IMR-90 (cell line): ENCODE results near the gene USP24. TPM values are rescaled to one million over a fixed set of nuclear protein-coding genes. Genes with fewer than 3 reads are reported as not detected.

Source experiments
- ATAC-seq: fragments of 200-7000 bp; cut with Tn5 transposase; 2 replicates; pipeline ENCODE4 v1.9.1; 2020; ENCODE audit warnings: low read depth, mild to moderate bottlenecking, moderate library complexity
- BruUV-seq: library from RNA; stranded (reverse); fragments of 400-500 nt; replicated peaks from 2 replicates; lab custom pipeline; 2021; lab: Mats Ljungman, UMichigan
- CTCF ChIA-PET: fragments of 300-600 bp; formaldehyde crosslinking; extraction: SDS; loops from one replicate; lab custom pipeline; 2021; ENCODE audit warnings: antibody characterized with exemption; lab: Yijun Ruan, JAX
- POLR2A ChIA-PET: fragments of 300-600 bp; sonication (Branson Sonifier 250); formaldehyde crosslinking; loops from one replicate; lab custom pipeline; 2022; ENCODE audit warnings: antibody characterized with exemption; ENCODE audit not compliant: unreplicated experiment; lab: Charles Lee
- DNase-seq: peaks from one replicate; pipeline ENCODE4 v3.0.0; 2013
- H2AFZ ChIP-seq: replicated peaks from 2 replicates; pipeline ENCODE3; 2013; ENCODE audit warnings: low read length, mild to moderate bottlenecking; ENCODE audit not compliant: poor library complexity
- H2AK5ac ChIP-seq: 2 replicates; pipeline ENCODE4 v1.6.1; 2013; ENCODE audit warnings: low read depth, low read length, inconsistent platforms
- H2AK9ac ChIP-seq: replicated peaks from 2 replicates; pipeline ENCODE3; 2013; ENCODE audit warnings: mild to moderate bottlenecking, low read depth, low read length, moderate library complexity; ENCODE audit not compliant: poor library complexity
- H2BK120ac ChIP-seq: 2 replicates; pipeline ENCODE4 v1.6.1; 2013; ENCODE audit warnings: low read depth, low read length, inconsistent platforms
- H2BK15ac ChIP-seq: 3 replicates; pipeline ENCODE4 v1.6.1; 2013; ENCODE audit warnings: low read depth, low read length, inconsistent platforms
- H2BK20ac ChIP-seq: 2 replicates; pipeline ENCODE4 v1.6.1; 2013; ENCODE audit warnings: low read depth, mild to moderate bottlenecking, inconsistent platforms, low read length, moderate library complexity
- H2BK5ac ChIP-seq: 2 replicates; pipeline ENCODE4 v1.6.1; 2013; ENCODE audit warnings: mild to moderate bottlenecking, low read depth, low read length, inconsistent platforms; ENCODE audit not compliant: poor library complexity, severe bottlenecking
- H3K14ac ChIP-seq: replicated peaks from 2 replicates; pipeline ENCODE4 v1.6.1; 2013; ENCODE audit warnings: low read depth, low read length, inconsistent platforms
- H3K18ac ChIP-seq: 2 replicates; pipeline ENCODE4 v1.6.1; 2013; ENCODE audit warnings: low read depth, low read length, control low read depth
- H3K23ac ChIP-seq: 2 replicates; pipeline ENCODE4 v1.6.1; 2013; ENCODE audit warnings: low read depth, low read length, inconsistent platforms
- H3K27ac ChIP-seq: 2 replicates; pipeline ENCODE4 v1.5.1; 2013; ENCODE audit warnings: mild to moderate bottlenecking, control low read depth, low read length; ENCODE audit not compliant: insufficient read depth
- H3K27me3 ChIP-seq: 2 replicates; pipeline ENCODE4 v1.6.1; 2013; ENCODE audit warnings: low read length; ENCODE audit not compliant: control insufficient read depth, insufficient read depth
- H3K36me3 ChIP-seq: 2 replicates; pipeline ENCODE4 v1.6.1; 2013; ENCODE audit warnings: low read length, mixed read lengths; ENCODE audit not compliant: control insufficient read depth, insufficient read depth
- H3K4ac ChIP-seq: 2 replicates; pipeline ENCODE4 v1.6.1; 2013; ENCODE audit warnings: low read depth, low read length, inconsistent platforms
- H3K4me1 ChIP-seq: 2 replicates; pipeline ENCODE4 v1.6.1; 2013; ENCODE audit warnings: low read length, mixed read lengths; ENCODE audit not compliant: control insufficient read depth, insufficient read depth
- H3K4me2 ChIP-seq: 2 replicates; pipeline ENCODE4 v1.6.1; 2013; ENCODE audit warnings: low read depth, mild to moderate bottlenecking, control low read depth, low read length, moderate library complexity
- H3K4me3 ChIP-seq: 2 replicates; pipeline ENCODE4 v1.5.1; 2013; ENCODE audit warnings: low read depth, mild to moderate bottlenecking, control low read depth, low read length, moderate library complexity; ENCODE audit not compliant: insufficient read depth
- H3K56ac ChIP-seq: 2 replicates; pipeline ENCODE4 v1.6.1; 2013; ENCODE audit warnings: low read length, inconsistent platforms; ENCODE audit not compliant: insufficient read depth; ENCODE audit errors: extremely low read depth
- H3K79me1 ChIP-seq, 2 experiments: 2 replicates each; pipeline ENCODE4 v1.6.1; 2013; ENCODE audit warnings: low read length in 2 of 2, inconsistent platforms in 1 of 2, low read depth in 1 of 2
- H3K9ac ChIP-seq: 2 replicates; pipeline ENCODE4 v1.6.1; 2013; ENCODE audit warnings: low read depth, low read length, control low read depth
- H3K9me1 ChIP-seq: 2 replicates; pipeline ENCODE4 v1.6.1; 2013; ENCODE audit warnings: low read length, inconsistent platforms; ENCODE audit not compliant: insufficient read depth
- H3K9me3 ChIP-seq: 2 replicates; pipeline ENCODE4 v1.6.1; 2013; ENCODE audit warnings: low read length; ENCODE audit not compliant: control insufficient read depth, insufficient read depth
- H4K20me1 ChIP-seq: 2 replicates; pipeline ENCODE4 v1.6.1; 2013; ENCODE audit warnings: low read length, inconsistent platforms; ENCODE audit not compliant: insufficient read depth
- H4K5ac ChIP-seq: 2 replicates; pipeline ENCODE4 v1.6.1; 2013; ENCODE audit warnings: mild to moderate bottlenecking, low read depth, low read length, control low read depth
- H4K8ac ChIP-seq, 2 experiments: 2 replicates each; pipeline ENCODE4 v1.6.1; 2013; ENCODE audit warnings: low read depth in 2 of 2, low read length in 2 of 2, control low read depth in 1 of 2, inconsistent platforms in 1 of 2
- H4K91ac ChIP-seq: 2 replicates; pipeline ENCODE4 v1.6.1; 2013; ENCODE audit warnings: low read depth, low read length, inconsistent platforms; ENCODE audit not compliant: insufficient read depth
- CHD1 ChIP-seq: IDR thresholded peaks from 2 replicates; pipeline ENCODE4 v1.6.1; 2012; ENCODE audit warnings: low read depth, low read length, improper control_type of control experiment
- CTCF ChIP-seq: conservative IDR thresholded peaks from 2 replicates; pipeline ENCODE4 v1.5.1; 2012; ENCODE audit warnings: mild to moderate bottlenecking, low read depth, low read length, improper control_type of control experiment
- ELK1 ChIP-seq: fragments of 150-350 bp; IDR thresholded peaks from 2 replicates; pipeline ENCODE4 v1.6.1; 2016; ENCODE audit warnings: low read depth, mild to moderate bottlenecking, low read length, moderate library complexity, borderline replicate concordance
- MAFK ChIP-seq: IDR thresholded peaks from 2 replicates; pipeline ENCODE4 v1.6.1; 2012; ENCODE audit warnings: low read depth, low read length, improper control_type of control experiment
- MAZ ChIP-seq: IDR thresholded peaks from 2 replicates; pipeline ENCODE4 v1.6.1; 2012; ENCODE audit warnings: low read depth, mild to moderate bottlenecking, low read length, improper control_type of control experiment, moderate library complexity, borderline replicate concordance
- MXI1 ChIP-seq: IDR thresholded peaks from 2 replicates; pipeline ENCODE4 v1.6.1; 2012; ENCODE audit warnings: low read depth, mild to moderate bottlenecking, low read length, moderate library complexity, borderline replicate concordance
- POLR2A ChIP-seq: IDR thresholded peaks from 2 replicates; pipeline ENCODE4 v1.6.1; 2012; ENCODE audit warnings: mild to moderate bottlenecking, low read depth, low read length
- RAD21 ChIP-seq: IDR thresholded peaks from 2 replicates; pipeline ENCODE4 v1.6.1; 2012; ENCODE audit warnings: low read length, improper control_type of control experiment
- RCOR1 ChIP-seq: IDR thresholded peaks from 2 replicates; pipeline ENCODE4 v1.6.1; 2012; ENCODE audit warnings: mild to moderate bottlenecking, low read length, improper control_type of control experiment; ENCODE audit not compliant: insufficient replicate concordance
- RFX5 ChIP-seq: IDR thresholded peaks from 2 replicates; pipeline ENCODE4 v1.8.0; 2012; ENCODE audit warnings: low read depth, mild to moderate bottlenecking, low read length, moderate library complexity
- SMC3 ChIP-seq: fragments of 150-350 bp; IDR thresholded peaks from 2 replicates; pipeline ENCODE4 v1.6.1; 2016; ENCODE audit warnings: low read depth, mild to moderate bottlenecking, antibody characterized with exemption, low read length, moderate library complexity
- WGBS, 2 experiments: methylation state at CpG; one replicate each; pipeline versions ENCODE4 v1.1.5 to v1.1.7; 2013; ENCODE audit warnings: missing lambda C conversion rate in 2 of 2; ENCODE audit not compliant: insufficient read length in 1 of 2; ENCODE audit errors: extremely low coverage in 2 of 2; 5-methylcytosine and 5-hydroxymethylcytosine counted together
- dilution Hi-C: fragments of 300-500 bp; cut with HindIII; formaldehyde crosslinking; loops from one replicate; pipeline ENCODE4 v1.14.3; 2018; ENCODE audit warnings: low sequenced_read_pairs; ENCODE audit not compliant: unreplicated experiment
- in situ Hi-C: fragments of 300-500 bp; cut with MboI; formaldehyde crosslinking; loops from 3 replicates; pipeline ENCODE4 v1.14.3; 2019; ENCODE audit warnings: low sequenced_read_pairs, inconsistent platforms, mixed read lengths
- intact Hi-C: fragments of 100-400 bp; cut with micrococcal nuclease; formaldehyde crosslinking; loops from 2 replicates; pipeline ENCODE4 v1.10.0; 2022
- polyA plus RNA-seq, 3 experiments: library from polyadenylated mRNA; depleted of rRNA; stranded (reverse); fragments of >200 nt; gene quantifications; 2 replicates each; pipeline ENCODE4 v1.2.3, GENCODE V29; 2012; ENCODE audit warnings: low replicate concordance in 1 of 3
- total RNA-seq: library from RNA; depleted of rRNA; stranded (reverse); fragments of >200 nt; gene quantifications from 2 replicates; pipeline ENCODE4 v1.2.3, GENCODE V29; 2012

Gene USP24
- total and polyA plus RNA-seq, 2 of the 4 experiments (the other 2 are of a cell fraction): 8.4 to 36.7 TPM

- Histone ChIP-seq H3K9me3 (no peaks in the 10 kb centered on the region), H4K8ac (no peak overlapping the region), H4K5ac (no peak overlapping the region), H3K56ac (no peak overlapping the region), H3K9me1 (peaks cover 5% of the 10 kb centered on the region), H2BK15ac (no peak overlapping the region), H2AFZ (no peak overlapping the region), H3K4ac (no peak overlapping the region), H2BK20ac (no peak overlapping the region), H2BK120ac (no peak overlapping the region), H3K18ac (no peak overlapping the region), H3K36me3 (peaks cover 15% of the 10 kb centered on the region), H3K4me1 (no peaks in the 10 kb centered on the region; the same call in 1 of the 2 replicates), H3K27me3 (no peaks in the 10 kb centered on the region), H4K91ac (no peak overlapping the region), H3K4me2 (no peak overlapping the region), H3K23ac (peak overlapping the region; percentile 42; the same call in 1 of the 2 replicates), H2BK5ac (no peak overlapping the region), H2AK5ac (no peak overlapping the region), H3K14ac (no peak overlapping the region), H3K9ac (no peak overlapping the region), H4K20me1 (peaks cover 3% of the 10 kb centered on the region; the same call in 1 of the 2 replicates), H3K4me3 (no peak overlapping the region), H2AK9ac (no peak overlapping the region), H3K79me1 (peaks cover 7 to 26% of the 10 kb centered on the region in 2 experiments), H3K27ac (no peak overlapping the region)
- DNase-seq (no peak), ATAC-seq (no peak)
- in situ Hi-C loops: no loop called here
- no CpG with 5 or more reads among the region's 4 CpGs for WGBS, 2 experiments
- POLR2A ChIA-PET: no interaction called here
- TF ChIP-seq CHD1: no peak
- TF ChIP-seq MAFK: no peak
- no peak for TF ChIP-seq CTCF
- no peak for TF ChIP-seq ELK1
- TF ChIP-seq POLR2A: no peak
- TF ChIP-seq RAD21: no peak
- no peak for TF ChIP-seq MAZ
- TF ChIP-seq RFX5: no peak
- no peak for TF ChIP-seq SMC3
- TF ChIP-seq RCOR1: no peak
- no peak for TF ChIP-seq MXI1
- dilution Hi-C loops: no loop called here
- CTCF ChIA-PET: no interaction called here
- no TSS peak for BruUV-seq
- intact Hi-C loops: loop anchor here (5.0 kb wide), 1 partner anchor 34 kb away; no protein-coding TSS in a partner anchor
These were observed 46.8 kb downstream of the USP24 start for GRCh38 chr1:55168353-55168752.
